HG03565 (cell line): ENCODE results near the gene FARP2.
"Not testable (repeated sequence)": the region's sequence is repeated elsewhere in the genome, so short reads cannot be mapped to it uniquely, and the experiment has no call there.

Experiments used
- ATAC-seq: cut with Tn5 transposase; IDR thresholded peaks from one replicate; pipeline ENCODE4 v1.9.1; 2021; ENCODE audit warnings: mild to moderate bottlenecking, moderate library complexity; ENCODE audit not compliant: unreplicated experiment

FARP2 gene, protein sequence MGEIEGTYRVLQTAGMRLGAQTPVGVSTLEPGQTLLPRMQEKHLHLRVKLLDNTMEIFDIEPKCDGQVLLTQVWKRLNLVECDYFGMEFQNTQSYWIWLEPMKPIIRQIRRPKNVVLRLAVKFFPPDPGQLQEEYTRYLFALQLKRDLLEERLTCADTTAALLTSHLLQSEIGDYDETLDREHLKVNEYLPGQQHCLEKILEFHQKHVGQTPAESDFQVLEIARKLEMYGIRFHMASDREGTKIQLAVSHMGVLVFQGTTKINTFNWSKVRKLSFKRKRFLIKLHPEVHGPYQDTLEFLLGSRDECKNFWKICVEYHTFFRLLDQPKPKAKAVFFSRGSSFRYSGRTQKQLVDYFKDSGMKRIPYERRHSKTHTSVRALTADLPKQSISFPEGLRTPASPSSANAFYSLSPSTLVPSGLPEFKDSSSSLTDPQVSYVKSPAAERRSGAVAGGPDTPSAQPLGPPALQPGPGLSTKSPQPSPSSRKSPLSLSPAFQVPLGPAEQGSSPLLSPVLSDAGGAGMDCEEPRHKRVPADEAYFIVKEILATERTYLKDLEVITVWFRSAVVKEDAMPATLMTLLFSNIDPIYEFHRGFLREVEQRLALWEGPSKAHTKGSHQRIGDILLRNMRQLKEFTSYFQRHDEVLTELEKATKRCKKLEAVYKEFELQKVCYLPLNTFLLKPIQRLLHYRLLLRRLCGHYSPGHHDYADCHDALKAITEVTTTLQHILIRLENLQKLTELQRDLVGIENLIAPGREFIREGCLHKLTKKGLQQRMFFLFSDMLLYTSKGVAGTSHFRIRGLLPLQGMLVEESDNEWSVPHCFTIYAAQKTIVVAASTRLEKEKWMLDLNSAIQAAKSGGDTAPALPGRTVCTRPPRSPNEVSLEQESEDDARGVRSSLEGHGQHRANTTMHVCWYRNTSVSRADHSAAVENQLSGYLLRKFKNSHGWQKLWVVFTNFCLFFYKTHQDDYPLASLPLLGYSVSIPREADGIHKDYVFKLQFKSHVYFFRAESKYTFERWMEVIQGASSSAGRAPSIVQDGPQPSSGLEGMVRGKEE

DNA sequence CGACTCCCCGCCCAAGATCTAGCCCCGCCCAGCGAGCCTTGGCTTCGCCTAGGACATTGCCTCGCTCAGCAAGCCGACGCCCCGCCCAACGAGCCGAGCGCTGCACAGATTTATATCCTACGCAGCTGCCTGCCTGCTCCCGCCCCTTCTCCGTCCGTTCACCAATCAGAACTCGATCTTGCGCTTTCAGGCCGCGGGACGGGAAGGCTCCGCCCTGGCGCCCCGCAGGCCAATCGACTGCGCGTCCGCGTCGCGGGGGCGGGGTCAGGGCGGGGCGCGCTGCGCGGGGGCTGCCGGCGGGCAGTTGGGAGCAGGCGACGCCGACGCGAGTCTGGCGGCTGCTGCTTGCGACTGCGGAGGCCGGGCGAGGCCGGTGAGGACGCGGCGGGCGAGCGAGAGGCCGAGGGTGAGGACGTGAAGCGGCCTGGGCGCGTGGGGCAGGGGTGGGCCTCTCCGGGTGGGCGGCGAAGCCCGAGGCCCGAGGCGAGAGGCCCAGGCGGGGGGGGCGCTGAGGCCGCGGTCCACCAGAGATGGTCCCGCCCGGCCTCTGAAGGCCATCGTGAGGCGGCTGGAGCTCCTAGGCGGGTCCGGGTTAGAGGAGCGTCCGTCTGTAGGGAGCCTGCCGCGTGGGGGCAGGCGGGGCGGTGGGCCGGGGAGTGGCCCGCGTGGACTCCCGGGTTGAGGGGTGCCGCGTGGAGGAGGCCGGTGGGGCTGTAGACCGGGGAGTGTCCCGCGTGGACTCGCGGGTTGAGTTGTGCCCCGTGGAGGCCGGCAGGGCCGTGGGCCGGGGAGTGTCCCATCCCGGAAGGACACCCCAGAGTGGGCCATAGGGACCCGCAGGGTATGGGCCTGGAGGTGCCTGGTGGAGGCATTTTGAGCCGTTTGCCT is at the start of gene FARP2:
Gene FARP2 (plus strand): TSS at position 303 of the 888 bp plus-strand sequence. CDS start 16,823 bp downstream, outside the sequence.
- peak; percentile 75 for ATAC-seq

DNA sequence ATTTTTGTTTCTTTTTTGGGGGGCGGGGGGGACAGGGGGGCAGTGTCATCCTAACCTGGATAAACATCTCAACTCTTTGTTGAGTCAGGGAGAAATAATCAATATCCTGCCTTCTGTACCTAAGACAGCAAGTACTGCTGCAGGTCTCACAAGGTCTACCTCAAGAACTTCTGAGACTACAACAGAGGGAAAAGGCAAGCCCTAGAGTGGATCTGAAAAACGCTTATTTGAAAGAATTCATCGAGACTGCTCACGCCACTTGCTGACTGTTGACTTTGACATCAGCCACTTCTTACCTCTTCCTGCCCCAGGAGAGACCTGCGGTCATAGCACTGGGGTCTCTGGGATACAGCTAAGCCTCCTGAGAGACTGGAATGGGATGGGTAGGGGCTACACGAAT is 49.0 kb upstream of the FARP2 start:
- ATAC-seq: no peak

DNA sequence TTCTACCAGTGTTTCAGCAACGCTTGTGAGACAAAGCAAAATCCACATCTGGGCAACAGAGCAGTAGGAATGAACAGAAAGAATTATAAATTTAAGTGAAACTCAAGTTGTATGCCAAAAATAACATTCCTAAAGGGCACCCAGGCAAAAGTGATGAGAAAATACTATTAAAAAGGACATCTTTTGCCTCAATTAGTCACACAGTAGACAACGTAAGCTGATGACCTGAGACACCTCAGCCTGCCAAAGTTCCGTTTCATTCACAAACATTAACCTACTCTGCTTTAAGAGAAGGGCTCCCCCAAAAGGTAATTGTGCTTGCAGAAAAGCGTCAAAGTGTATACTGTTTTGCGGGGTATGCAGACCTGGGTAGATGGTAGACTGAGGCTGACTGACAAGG is 47.8 kb upstream of the FARP2 start:
- no peak for ATAC-seq

DNA sequence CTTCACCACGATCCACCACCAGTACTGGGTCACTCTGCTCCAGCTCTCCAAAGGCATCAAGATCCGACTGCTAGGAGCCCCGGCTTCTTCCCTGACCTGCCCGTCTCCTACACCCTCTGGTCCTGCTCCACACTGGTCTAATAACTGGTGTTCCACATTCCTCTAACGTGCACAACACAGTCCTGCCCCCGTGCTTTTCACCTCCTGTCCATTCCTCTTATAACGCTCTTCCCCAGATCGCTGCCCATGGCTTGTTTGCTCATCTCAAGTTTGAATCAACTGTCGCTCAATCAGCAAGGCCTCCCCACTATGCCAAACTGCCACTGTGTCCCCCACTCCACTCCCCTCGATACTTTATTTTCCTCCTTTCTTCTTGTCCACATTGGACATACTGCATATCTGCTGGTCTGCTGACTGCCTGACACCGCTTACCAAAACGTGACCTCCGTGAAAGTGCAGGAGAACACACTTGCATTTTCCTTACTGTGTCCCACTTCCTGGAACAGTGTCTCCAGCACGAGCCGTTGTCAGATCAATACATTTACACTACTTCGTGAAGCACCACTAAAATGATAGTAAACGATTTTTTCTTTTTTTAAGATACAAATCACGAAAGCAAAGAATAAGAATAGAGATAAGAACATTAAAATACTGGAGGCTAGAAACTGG is 47.1 kb upstream of the FARP2 start:
- ATAC-seq: no peak

DNA sequence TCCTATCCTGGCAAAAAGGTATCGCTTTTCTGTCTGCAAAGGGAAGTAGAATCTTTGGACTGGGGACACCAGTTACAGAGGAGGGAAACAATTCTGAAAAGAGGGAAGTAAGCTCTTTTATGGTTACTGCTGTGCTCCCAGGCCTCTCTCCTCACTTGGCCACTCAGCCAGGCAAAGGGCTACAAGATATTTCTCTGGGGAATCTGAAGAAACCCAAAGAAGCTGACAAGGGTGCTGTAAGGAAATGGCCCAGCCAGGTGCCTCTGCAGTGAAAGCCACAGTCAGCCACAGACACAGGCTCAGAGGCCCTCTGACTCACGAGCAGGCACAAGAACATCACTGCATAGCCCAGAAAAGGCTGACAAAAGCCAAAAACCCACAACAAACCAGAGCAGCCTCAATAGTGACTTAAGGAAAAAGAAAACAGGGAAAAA is 46.4 kb upstream of the FARP2 start:
- peak; percentile 40 for ATAC-seq

DNA sequence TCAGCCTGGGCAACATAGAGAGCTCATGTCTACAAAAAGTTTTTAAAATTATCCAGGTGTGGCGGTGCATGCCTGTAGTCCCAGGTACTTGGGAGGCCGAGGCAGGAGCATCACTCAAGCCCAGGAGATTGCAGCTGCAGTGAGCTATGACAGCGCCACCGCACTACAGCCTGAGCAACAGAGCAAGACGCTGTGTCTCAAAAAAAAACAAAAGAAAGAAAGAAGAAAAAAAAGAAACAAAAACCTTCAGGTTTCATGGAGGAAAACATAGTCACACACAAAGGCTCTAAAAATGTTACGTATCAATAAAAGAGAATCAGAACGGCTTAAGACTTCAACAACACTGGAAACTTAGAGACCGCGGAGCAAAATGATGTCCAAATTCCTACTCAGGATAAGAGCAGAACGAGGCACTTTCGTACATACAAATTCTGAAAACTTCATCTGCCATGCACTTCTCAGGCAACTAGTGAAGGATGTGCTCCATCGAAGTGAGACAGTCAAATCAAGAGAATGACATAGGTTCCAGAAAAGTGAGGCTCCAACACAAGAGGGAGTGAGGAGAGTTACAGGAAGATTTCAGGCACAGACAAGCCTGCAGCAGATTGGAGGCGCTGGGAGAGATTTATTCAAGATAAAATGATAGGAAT is 45.0 kb upstream of the FARP2 start:
- no peak for ATAC-seq

DNA sequence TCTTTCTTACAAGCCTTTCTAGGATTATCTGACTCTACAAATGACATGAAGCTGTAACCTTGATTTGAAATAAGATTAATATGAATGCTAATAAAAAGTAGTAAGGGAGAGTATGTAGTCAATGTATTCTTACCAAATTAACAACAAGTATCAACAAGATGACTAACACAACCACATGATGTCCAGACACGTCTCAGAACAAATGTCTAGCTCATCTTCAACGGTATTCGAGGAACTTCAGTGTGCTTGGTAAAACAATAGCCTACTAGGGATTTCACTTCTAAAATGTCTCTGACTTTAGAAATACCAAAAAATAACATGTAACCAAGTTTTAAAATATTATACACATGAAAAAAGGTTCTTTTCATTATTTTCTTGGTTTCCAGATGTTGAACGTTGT is 44.0 kb upstream of the FARP2 start:
- ATAC-seq: no peak

DNA sequence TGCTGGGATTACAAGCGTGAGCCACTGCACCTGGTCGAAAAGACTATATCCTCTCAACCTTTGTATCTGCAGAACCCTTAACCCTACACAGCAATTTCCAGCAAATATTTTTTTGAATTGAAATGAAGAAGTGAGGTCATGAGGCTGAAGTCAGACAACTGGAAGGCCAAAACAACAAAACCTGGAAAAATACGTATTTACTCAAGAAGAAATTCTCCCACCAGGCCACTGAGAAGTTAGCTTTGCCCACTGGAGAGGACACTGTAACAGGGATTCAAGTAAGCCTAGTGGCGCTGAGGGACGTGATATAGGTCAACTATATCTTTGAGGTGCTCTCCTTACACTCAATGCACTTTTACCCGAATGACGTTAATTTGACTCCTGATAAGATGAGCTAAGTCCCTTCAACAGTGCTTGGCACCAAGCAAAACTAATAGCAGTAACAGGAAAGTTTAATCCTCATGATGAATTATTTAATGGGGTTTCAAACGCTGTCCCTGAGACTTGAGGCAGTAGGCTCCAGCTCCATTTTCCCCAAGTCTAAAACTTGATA is 42.5 kb upstream of the FARP2 start:
- ATAC-seq: no peak

DNA sequence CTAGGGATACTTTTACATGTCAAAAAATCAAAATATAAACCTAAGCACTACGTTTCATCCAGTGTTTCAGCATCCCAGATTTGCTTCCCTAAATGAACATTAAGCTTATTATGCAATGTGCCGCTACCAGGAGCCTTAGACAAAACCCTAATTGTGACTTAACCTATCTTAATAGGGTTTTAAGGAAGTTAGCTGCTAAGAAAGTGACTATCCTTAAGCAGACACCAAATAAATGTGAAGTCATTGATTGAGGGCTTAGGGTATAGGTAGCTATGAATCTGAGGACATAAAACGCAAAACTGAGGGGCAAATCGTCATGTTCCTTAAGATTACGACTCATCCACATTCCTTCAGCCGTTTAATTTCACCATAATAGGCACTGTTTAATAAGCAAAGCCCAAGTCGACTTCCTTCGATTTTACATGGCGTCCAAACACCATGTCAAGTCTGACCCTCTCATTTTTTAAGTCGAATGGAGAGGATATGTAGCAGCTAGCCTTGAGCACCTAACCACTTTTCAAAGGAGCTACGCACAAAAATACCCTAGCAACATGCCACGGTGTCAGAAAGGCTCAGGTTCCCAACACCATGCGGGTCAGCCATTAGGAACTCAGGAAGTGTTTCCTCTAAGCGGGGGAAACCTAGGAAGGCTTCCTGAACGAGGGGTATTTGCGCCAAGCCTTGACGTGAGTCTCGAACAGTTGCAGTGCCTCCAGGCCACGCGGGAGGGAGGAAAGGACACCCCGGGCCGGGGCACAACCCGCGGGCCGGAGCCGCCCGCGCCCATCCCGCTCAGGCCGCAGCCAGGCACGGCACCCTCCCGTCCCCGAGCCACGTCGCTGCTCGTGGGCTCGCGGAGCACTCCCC is 41.6 kb upstream of the FARP2 start:
- no peak for ATAC-seq

DNA sequence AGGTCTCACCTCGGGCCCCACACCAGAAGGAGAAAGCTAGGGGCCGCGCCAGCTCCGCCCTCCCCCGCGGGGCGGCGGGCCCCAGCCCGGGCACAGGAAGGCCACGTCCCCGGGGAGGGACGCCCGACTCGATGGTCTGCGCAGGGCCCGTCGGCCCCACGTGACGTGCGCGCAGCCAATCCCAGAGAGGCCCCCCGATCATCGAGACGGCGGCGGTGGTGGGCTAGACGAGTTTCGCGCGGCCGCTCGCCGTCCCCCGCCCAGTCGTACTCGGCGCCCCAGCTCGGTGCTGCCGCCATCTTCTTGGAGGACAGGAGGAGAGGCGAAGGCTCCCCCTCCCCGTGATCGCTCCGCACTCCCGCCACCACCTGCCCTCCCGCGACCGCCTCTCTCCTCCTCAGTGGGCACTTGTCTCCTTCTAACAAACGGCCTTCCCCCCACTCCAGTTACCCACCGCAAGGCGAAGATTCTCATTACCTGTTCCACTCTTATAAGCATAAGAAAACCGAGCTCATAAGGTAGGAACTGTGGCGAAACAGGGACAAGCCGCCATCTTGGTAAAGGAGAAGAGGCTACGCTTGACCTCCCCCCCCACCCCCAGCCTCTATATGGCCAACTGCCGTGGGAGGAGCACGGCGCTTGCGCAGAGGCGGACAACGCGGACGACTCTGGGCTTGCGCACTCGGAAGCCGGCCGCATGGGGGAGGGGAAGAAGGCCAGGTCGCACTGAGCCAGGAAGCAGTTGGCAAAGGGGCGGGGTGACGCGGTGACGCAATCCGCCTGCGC is 40.8 kb upstream of the FARP2 start, which contains the start of gene HDLBP:
Gene HDLBP (minus strand): TSS at position 580 of the 786 bp plus-strand sequence. CDS start 48,803 bp downstream, outside the sequence.
- peak; percentile 45 for ATAC-seq

DNA sequence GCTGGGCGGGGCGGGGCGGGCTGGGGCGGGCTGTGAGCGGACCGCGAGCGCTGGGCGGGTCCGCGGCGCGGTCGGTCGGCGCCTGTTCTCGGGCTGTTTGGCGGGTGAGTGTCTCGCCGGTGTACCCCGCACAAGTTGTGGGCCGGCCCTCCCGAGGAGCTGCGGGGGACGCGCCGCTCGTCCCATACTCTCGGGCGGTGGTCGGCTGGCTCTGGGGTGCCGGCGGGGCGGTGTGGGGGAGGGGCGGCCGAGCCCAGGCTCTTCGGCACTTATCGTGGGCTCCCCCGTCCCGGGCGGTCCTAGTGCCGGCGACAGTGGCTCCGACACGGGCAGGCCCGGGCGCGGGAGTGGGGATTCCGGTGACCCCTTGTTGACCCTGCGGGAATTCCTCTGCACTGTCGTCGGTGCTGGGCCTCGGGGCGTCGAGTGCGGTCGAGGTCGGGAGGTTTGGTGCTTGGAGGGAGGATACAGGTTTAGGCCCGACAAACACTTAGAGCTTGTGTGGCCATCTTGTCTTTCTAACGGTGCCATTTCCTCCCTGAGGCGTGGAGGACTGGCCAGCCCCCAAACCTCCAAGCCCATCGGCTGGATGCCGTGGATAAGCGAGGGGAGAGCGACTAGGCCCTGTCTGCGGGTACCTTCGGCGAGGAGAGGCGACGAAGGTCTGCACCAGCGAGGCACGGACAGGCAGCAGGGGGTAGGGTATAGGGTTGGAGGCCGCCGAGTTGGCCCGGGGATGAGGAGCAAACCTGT is 40.0 kb upstream of the FARP2 start, which contains the start of gene SEPTIN2:
Gene SEPTIN2 (plus strand): TSS at position 47 of the 753 bp plus-strand sequence. CDS start 8,308 bp downstream, outside the sequence.
- peak; percentile 21 for ATAC-seq

DNA sequence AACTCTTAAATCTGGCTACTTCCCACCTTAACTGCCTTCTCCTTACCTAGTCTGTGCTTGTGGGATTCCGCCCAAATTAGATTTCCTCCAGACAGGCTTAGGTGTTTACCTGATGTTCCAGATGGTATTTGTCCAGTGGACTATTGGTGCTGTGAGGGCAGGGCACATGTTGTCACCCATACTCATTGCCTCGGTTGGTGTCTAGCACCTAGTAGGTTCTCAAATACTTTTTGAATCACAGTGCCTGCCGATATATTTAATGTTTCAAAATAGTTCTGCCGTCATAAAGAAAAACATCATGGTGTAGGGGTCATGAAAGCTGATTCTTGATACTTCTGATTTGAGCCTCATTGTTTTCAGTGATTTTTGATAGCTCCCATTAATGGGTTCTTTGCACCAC is 39.3 kb upstream of the FARP2 start:
- no peak for ATAC-seq

DNA sequence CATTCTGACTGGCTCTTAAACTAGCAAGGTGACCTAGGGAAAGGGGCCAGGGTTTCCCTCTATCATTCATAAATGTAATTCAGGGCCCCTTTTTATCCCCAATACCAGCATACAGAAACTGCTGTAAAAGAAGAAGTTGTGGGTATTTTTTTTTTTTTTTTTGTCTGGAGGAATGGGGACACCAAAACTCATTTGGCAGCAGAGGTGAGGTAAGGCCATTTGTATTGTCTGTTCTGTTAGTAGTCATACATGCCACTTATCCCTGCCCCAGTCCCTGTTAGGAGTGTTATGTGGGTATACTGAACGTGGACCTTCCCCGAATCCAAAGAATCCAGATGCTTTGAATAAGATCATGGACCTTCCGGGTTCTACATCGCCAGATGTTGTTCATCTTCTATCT is 38.7 kb upstream of the FARP2 start:
- no peak for ATAC-seq

DNA sequence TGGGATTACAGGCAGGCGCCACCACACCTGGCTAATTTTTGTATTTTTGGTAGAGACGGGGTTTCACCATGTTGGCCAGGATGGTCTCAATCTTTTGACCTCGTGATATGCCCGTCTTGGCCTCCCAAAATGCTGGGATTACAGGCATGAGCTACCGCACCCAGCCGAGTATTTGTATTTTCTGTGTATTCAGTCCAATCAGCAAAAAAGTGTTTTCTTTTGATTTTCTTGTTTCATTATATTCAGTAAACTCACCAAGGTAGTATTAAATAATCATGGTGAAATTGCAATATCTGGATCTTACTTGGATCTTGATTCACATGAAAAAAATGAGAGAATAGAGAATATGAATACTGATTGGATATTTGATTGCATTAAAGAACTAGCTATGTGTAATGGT is 37.3 kb upstream of the FARP2 start:
- ATAC-seq: not testable (repeated sequence)

DNA sequence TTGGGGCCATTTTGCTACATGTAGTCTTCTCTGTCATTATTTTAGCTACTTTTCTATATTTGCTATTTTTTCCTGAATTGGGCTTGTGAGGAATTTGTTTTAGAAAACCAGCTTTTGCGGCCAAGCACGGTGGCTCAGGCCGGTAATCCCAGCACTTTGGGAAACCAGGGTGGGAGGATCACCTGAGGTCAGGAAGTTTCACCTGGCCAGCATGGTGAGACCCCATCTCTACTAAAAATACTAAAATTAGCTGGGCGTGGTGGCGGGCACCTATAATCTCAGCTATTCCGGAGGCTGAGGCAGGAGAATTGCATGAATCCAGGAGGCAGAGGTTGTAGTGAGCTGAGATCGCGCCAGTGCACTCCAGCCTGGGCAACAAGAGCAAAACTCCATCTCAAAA is 35.7 kb upstream of the FARP2 start:
- ATAC-seq: no peak

DNA sequence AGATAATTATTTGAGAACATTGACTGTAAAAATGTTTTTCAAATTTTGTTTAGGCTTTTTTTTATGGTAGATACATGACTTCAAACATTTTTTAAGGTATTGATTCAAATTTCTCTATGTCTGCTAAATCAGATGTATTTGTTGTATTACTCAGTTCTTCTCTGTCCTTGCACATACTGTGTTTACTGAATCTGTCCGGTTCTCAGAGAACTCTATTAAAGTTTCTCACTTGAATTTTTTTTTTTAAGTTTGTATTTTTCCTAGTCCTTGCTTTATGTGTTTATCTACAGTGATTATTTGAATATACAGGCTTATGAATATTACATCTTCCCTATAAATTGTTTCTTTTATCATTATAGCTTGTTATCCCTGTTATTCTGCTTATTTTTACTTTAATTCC is 35.1 kb upstream of the FARP2 start:
- no peak for ATAC-seq
